NCI-H2029 (cell line): ENCODE results near the gene GTF2H1.

ENCODE experiments used
- DNase-seq: peaks from one replicate; lab custom pipeline; 2025; lab: John Stamatoyannopoulos, UW

Gene GTF2H1

GRCh38 chr11:18321969-18322711 is at the start of gene GTF2H1, which contains the start of gene HPS5:
GTF2H1 (plus strand) TSS chr11:18322567; CDS start chr11:18333075, 10,508 bp downstream.
HPS5 (minus strand) TSS chr11:18322140; CDS start chr11:18317858, 4,282 bp downstream.
- peak; percentile 97 for DNase-seq

- DNase-seq, result no peak
These were observed 44.6 kb upstream of the GTF2H1 start for GRCh38 chr11:18277565-18278271.

GRCh38 chr11:18280438-18281045 is 41.8 kb upstream of the GTF2H1 start:
- DNase-seq, result no peak

- DNase-seq, result no peak
These were observed 39.7 kb upstream of the GTF2H1 start for GRCh38 chr11:18282626-18283025.

- no peak for DNase-seq
These were observed 36.5 kb upstream of the GTF2H1 start for GRCh38 chr11:18285841-18286240.

GRCh38 chr11:18288911-18289310 is 33.5 kb upstream of the GTF2H1 start:
- DNase-seq, result no peak

GRCh38 chr11:18294862-18295261 is 27.5 kb upstream of the GTF2H1 start:
- no peak for DNase-seq

GRCh38 chr11:18295316-18295715 is 27.1 kb upstream of the GTF2H1 start:
- DNase-seq, result no peak

GRCh38 chr11:18299721-18300120 is 22.6 kb upstream of the GTF2H1 start:
- no peak for DNase-seq

- no peak for DNase-seq
These were observed 17.6 kb upstream of the GTF2H1 start for GRCh38 chr11:18304745-18305144.

- no peak for DNase-seq
These were observed 14.8 kb upstream of the GTF2H1 start for GRCh38 chr11:18307461-18308139.

GRCh38 chr11:18308242-18308641 is 14.1 kb upstream of the GTF2H1 start:
- DNase-seq, result no peak

- DNase-seq, result no peak
These were observed 12.7 kb upstream of the GTF2H1 start for GRCh38 chr11:18309691-18310090.

- DNase-seq, result no peak
These were observed 11.5 kb upstream of the GTF2H1 start for GRCh38 chr11:18310800-18311340.

GRCh38 chr11:18312012-18312411 is 10.4 kb upstream of the GTF2H1 start:
- no peak for DNase-seq

- no peak for DNase-seq
These were observed 9.5 kb upstream of the GTF2H1 start for GRCh38 chr11:18312663-18313420.

GRCh38 chr11:18313965-18314763 is 8.2 kb upstream of the GTF2H1 start:
- DNase-seq, result no peak

GRCh38 chr11:18314784-18315523 is 7.4 kb upstream of the GTF2H1 start:
- DNase-seq, result no peak

- no peak for DNase-seq
These were observed 6.5 kb upstream of the GTF2H1 start for GRCh38 chr11:18315893-18316292.

GRCh38 chr11:18317551-18317950 is 4.8 kb upstream of the GTF2H1 start:
- no peak for DNase-seq
